ENCODE measurements around the gene WNT11.

DNA sequence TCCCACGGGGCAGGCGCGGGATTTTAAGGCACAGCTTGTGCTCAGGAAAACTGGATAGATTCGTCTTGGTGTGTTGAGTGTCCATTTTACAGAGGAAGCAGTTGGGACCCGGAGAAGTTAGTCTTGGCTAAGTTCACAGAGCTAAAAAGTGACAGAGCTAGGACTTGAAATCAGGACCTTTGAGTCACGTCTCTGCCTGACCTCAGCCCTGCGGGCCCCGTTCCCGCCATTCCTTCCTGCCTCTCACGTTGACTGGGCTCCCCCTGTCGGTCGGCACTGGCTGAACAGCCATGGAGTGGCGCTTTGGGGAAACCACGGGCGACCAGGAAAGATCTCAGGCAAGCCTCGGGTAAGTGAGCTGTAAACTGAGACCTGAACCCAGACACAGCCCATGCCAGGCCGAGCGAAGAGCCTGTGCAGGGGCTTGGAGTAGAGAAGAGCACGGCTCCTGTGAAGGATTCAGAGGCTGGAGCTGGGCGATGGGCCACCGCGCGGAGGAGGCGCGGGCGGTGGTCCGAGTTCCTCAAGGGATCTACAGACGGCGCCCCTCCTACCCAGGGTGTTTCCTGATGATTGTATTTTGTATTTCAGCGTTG is 54.1 kb downstream of the WNT11 start:
- TF ChIP-seq CTCF (IDR thresholded peaks at IDR 0.05) (peak; percentile 88 to 96 (median 94)), POLR2A (IDR thresholded peaks at IDR 0.05) (no peak)

All from esophagus squamous epithelium (tissue), 4 donors.